ENCODE data around the gene POU6F2.

DNA sequence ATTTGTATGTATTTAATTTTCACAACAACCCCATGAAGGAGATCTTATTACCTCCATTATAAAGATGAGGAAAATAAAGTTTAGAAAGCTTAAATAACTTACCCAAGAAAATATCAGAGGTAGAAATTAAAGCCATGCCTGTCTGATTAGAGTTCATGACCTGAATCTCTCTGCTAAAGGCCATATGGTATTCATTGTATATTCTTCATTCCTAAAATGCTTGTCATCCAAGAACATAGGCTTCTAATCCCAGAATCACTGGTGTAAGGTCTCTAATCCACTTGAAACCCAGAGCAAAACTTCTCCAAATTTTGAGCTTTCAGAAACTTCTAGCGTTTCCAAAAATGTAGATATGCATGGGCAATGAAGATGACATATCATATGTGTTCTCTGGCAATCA is 516.2 kb downstream of the POU6F2 start:
- TF ChIP-seq POLR2AphosphoS5 (IDR thresholded peaks at IDR 0.05) (no peak), POLR2A (IDR thresholded peaks at IDR 0.05; ENCODE audit: low read depth) (no peak)
- TF ChIP-seq, protein P1, sequence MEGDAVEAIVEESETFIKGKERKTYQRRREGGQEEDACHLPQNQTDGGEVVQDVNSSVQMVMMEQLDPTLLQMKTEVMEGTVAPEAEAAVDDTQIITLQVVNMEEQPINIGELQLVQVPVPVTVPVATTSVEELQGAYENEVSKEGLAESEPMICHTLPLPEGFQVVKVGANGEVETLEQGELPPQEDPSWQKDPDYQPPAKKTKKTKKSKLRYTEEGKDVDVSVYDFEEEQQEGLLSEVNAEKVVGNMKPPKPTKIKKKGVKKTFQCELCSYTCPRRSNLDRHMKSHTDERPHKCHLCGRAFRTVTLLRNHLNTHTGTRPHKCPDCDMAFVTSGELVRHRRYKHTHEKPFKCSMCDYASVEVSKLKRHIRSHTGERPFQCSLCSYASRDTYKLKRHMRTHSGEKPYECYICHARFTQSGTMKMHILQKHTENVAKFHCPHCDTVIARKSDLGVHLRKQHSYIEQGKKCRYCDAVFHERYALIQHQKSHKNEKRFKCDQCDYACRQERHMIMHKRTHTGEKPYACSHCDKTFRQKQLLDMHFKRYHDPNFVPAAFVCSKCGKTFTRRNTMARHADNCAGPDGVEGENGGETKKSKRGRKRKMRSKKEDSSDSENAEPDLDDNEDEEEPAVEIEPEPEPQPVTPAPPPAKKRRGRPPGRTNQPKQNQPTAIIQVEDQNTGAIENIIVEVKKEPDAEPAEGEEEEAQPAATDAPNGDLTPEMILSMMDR (IDR thresholded peaks at IDR 0.05): no peak
